Measurements from ENCODE around the gene RFX8. TPM values are rescaled to one million over a fixed set of nuclear protein-coding genes. Genes with fewer than 3 reads are reported as not detected.

The RFX8 gene
- total and polyA plus RNA-seq, 2 of the 8 experiments (the other 6 are each of a cell fraction or from before 2014, with no cell fraction given) = 0.60 to 0.97 TPM

- Histone ChIP-seq H2BK5ac (ENCODE audit: low read depth, low read length) (no peak overlapping the region), H3K18ac (ENCODE audit: extremely low read depth, low read length) (no peak overlapping the region), H3K9ac (replicated peaks in 1 of 4; ENCODE audit: extremely low read depth in 1 of 4, low read depth in 3 of 4, low read length in 3 of 4) (no peak overlapping the region), H3K4ac (replicated peaks; ENCODE audit: insufficient read length, low read depth, low read length) (no peak overlapping the region), H2AK5ac (ENCODE audit: low read depth, low read length) (no peak overlapping the region), H3K56ac (replicated peaks; ENCODE audit: insufficient read length, low read depth, low read length) (no peak overlapping the region), H2BK20ac (ENCODE audit: low read length) (no peak overlapping the region), H3K27me3 (replicated peaks in 1 of 4; ENCODE audit: control insufficient read depth in 3 of 4, extremely low read depth in 1 of 4, insufficient read depth in 3 of 4, low read length in 3 of 4) (no peaks in the 10 kb centered on the region), H3K79me2 (ENCODE audit: control insufficient read depth in 1 of 2, insufficient read depth in 2 of 2, low read length in 2 of 2) (no peaks in the 10 kb centered on the region), H3K4me2 (ENCODE audit: insufficient read depth in 1 of 2, low read depth in 2 of 2, low read length in 2 of 2) (no peak overlapping the region), H2BK15ac (ENCODE audit: low read length) (no peak overlapping the region), H4K8ac (ENCODE audit: extremely low read depth, insufficient read depth, low read length) (no peak overlapping the region), H3K4me3 (ENCODE audit: extremely low read depth in 1 of 4, insufficient read depth in 2 of 4, low read depth in 3 of 4, low read length in 4 of 4) (no peak overlapping the region), H3K9me3 (ENCODE audit: insufficient read depth in 2 of 2, low read depth in 1 of 2, low read length in 1 of 2) (no peaks in the 10 kb centered on the region), H3K4me1 (replicated peaks in 1 of 4; ENCODE audit: control insufficient read depth in 3 of 4, insufficient read depth in 4 of 4, low read length in 3 of 4) (no peaks in the 10 kb centered on the region), H4K5ac (ENCODE audit: insufficient read length, low read depth, low read length) (no peak overlapping the region), H4K20me1 (replicated peaks in 1 of 2; ENCODE audit: control insufficient read depth in 1 of 2, insufficient read depth in 2 of 2, low read length in 2 of 2) (no peaks in the 10 kb centered on the region), H2BK12ac (ENCODE audit: low read depth, low read length) (no peak overlapping the region), H4K91ac (replicated peaks; ENCODE audit: insufficient read length, low read length) (no peak overlapping the region), H3K23me2 (ENCODE audit: low read depth, low read length) (no peaks in the 10 kb centered on the region), H3K14ac (ENCODE audit: insufficient read length) (no peak overlapping the region), H3K23ac (ENCODE audit: insufficient read length) (no peak overlapping the region), H3K36me3 (ENCODE audit: control insufficient read depth in 2 of 4, insufficient read depth in 4 of 4, low read length in 3 of 4) (no peaks in the 10 kb centered on the region), H3K27ac (ENCODE audit: low read depth, low read length) (no peak overlapping the region), H2AFZ (ENCODE audit: low read length) (no peak overlapping the region), H3K79me1 (ENCODE audit: low read depth, low read length) (no peaks in the 10 kb centered on the region), H2BK120ac (replicated peaks; ENCODE audit: low read depth, low read length) (no peak overlapping the region)
- FAIRE-seq (no peak), DNase-seq (ENCODE audit: low read depth in 1 of 2, low spot score in 2 of 2) (no peak)
- ChIA-PET CTCF (ENCODE audit: partially characterized antibody) (interaction anchor here (0.7 kb wide), 1 partner anchor 11 kb away, joined by 3 read pairs; no protein-coding TSS in a partner anchor), POLR2A (ENCODE audit: partially characterized antibody) (no interaction called here)
- 89% methylated on average over 6 of the region's 6 CpGs; no CpG with 5 or more reads in 1 of the 2 experiments for WGBS, 2 experiments (ENCODE audit: extremely low coverage in 1 of 2, insufficient coverage in 1 of 2, insufficient read length in 1 of 2, insufficient replicate concordance in 2 of 2, low coverage in 1 of 2, low lambda C conversion rate in 2 of 2, missing lambda C conversion rate in 1 of 2)
- TF ChIP-seq SIN3A (conservative IDR thresholded peaks at IDR 0.05 in 1 of 2, IDR thresholded peaks at IDR 0.05 in 1 of 2; ENCODE audit: low read depth in 1 of 2, low read length in 2 of 2) (no peak), NANOG (IDR thresholded peaks at IDR 0.05; ENCODE audit: insufficient read depth, low read depth, low read length, poor library complexity, severe bottlenecking) (no peak), MAX (IDR thresholded peaks at IDR 0.05) (no peak), RNF2 (IDR thresholded peaks at IDR 0.05; ENCODE audit: borderline replicate concordance, low read depth, low read length, missing control alignments, poor library complexity, severe bottlenecking) (no peak), EP300 (IDR thresholded peaks at IDR 0.05; ENCODE audit: borderline replicate concordance in 1 of 2, low read depth in 2 of 2, low read length in 2 of 2) (no peak), YY1 (IDR thresholded peaks at IDR 0.05; ENCODE audit: low read depth, low read length) (no peak), POU5F1 (IDR thresholded peaks at IDR 0.05; ENCODE audit: low read depth, low read length) (no peak), SP4 (IDR thresholded peaks at IDR 0.05; ENCODE audit: low read length) (no peak), BRCA1 (IDR thresholded peaks at IDR 0.05; ENCODE audit: low read depth, low read length) (no peak), POLR2A (IDR thresholded peaks at IDR 0.05; ENCODE audit: control extremely low read depth in 1 of 2, low read depth in 2 of 2, low read length in 2 of 2) (no peak), CTBP2 (IDR thresholded peaks at IDR 0.05; ENCODE audit: borderline replicate concordance, insufficient read depth, insufficient read length, low read length) (no peak)
Observed at GRCh38 chr2:101450965-101451364, 23.9 kb downstream of the RFX8 start.

Measured in H1 (cell line).